Measurements from ENCODE around the gene ITGAD. TPM values are rescaled to one million over a fixed set of nuclear protein-coding genes. Genes with fewer than 3 reads are reported as not detected.

ITGAD gene
- total and polyA plus RNA-seq, 4 donors = 0.04 to 3.6 (median 2.1) TPM

DNA sequence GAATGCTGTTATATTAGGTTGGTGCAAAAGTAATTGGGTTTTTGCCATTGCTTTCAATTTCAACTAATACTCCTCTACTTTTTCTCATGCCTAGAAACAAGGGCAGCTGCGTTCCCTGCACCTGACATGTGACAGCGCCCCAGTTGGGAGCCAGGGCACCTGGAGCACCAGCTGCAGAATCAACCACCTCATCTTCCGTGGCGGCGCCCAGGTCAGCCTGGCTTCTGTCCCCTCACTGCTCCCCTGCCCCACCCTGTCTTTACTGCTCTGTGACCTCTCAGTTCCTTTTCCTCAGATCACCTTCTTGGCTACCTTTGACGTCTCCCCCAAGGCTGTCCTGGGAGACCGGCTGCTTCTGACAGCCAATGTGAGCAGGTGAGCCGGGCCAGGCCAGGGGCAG is 16.4 kb upstream of the ITGAD start:
- H3K27me3 ChIP-seq (ENCODE audit: control insufficient read depth in 4 of 4, insufficient read depth in 4 of 4, low read length in 3 of 4) = no peaks in the 10 kb centered on the region
- no peak for DNase-seq (ENCODE audit: low spot score)
- TF ChIP-seq, protein P1, sequence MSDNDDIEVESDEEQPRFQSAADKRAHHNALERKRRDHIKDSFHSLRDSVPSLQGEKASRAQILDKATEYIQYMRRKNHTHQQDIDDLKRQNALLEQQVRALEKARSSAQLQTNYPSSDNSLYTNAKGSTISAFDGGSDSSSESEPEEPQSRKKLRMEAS (IDR thresholded peaks at IDR 0.05) = no peak
- TF ChIP-seq RAD21 (IDR thresholded peaks at IDR 0.05) (no peak), YY1 (IDR thresholded peaks at IDR 0.05) (no peak), JUND (IDR thresholded peaks at IDR 0.05) (no peak), SP1 (IDR thresholded peaks at IDR 0.05) (no peak), NR2F2 (IDR thresholded peaks at IDR 0.05) (no peak), GABPA (IDR thresholded peaks at IDR 0.05 in 1 of 2, conservative IDR thresholded peaks at IDR 0.05 in 1 of 2) (no peak)
- TF ChIP-seq, protein P2, sequence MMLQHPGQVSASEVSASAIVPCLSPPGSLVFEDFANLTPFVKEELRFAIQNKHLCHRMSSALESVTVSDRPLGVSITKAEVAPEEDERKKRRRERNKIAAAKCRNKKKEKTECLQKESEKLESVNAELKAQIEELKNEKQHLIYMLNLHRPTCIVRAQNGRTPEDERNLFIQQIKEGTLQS (IDR thresholded peaks at IDR 0.05) = no peak
- no peaks in the 10 kb centered on the region for H3K4me1 ChIP-seq (ENCODE audit: control insufficient read depth in 4 of 4, insufficient read depth in 4 of 4, low read length in 3 of 4)
- no peak overlapping the region for H3K27ac ChIP-seq (ENCODE audit: low read depth in 1 of 2, low read length in 2 of 2)
- no peak overlapping the region for H3K9ac ChIP-seq (ENCODE audit: low read depth in 1 of 2, low read length in 2 of 2)
- H3K9me3 ChIP-seq (ENCODE audit: control insufficient read depth in 4 of 4, low read length in 3 of 4) = peaks cover 0 to 6% (median under 1%) of the 10 kb centered on the region in 4 donors
- no peak overlapping the region for H3K4me3 ChIP-seq (ENCODE audit: low read depth in 1 of 3, low read length in 3 of 3)
- no peaks in the 10 kb centered on the region for H3K36me3 ChIP-seq (ENCODE audit: control insufficient read depth in 4 of 4, insufficient read depth in 3 of 4, low read depth in 1 of 4, low read length in 3 of 4)
- 86% methylated on average over 8 of the region's 8 CpGs for WGBS

DNA sequence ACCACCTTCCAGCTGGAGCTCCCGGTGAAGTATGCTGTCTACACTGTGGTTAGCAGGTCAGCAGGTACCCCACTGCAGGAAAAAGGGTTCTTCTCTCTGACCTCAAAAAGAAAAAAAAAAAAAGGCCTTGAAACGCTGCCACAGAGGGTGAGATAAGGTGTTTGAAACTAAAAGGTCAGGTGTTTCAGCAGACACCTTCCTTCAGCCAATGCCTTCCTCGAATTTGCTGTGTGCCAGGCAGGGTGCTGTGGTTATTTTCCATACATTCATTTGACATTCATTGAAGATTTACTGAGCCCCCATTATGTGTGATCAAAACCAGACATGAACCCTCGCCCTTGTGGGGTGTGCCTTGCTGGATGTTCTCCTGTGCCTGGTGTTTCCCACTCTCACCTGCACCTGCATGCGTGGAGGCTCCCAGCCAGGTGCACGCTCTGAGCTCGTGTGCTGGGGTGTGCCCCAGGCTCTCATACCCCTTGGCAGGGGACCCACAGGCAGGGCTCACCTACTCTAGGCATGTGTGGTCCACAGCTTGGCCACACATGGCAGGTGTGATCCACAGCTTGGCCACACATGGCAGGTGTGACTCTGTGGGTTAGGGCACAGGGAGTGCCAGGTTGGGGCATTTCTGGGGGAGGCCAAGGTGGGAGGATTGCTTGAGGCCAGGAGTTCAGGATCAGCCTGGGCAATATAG is 15.8 kb upstream of the ITGAD start:
- DNase-seq (ENCODE audit: low spot score) = no peak
- Histone ChIP-seq H3K27me3 (ENCODE audit: control insufficient read depth in 4 of 4, insufficient read depth in 4 of 4, low read length in 3 of 4) (no peaks in the 10 kb centered on the region), H3K9me3 (ENCODE audit: control insufficient read depth in 4 of 4, low read length in 3 of 4) (peaks cover 0 to 6% (median under 1%) of the 10 kb centered on the region in 4 donors), H3K36me3 (ENCODE audit: control insufficient read depth in 4 of 4, insufficient read depth in 3 of 4, low read depth in 1 of 4, low read length in 3 of 4) (no peaks in the 10 kb centered on the region), H3K4me3 (ENCODE audit: low read depth in 1 of 3, low read length in 3 of 3) (no peak overlapping the region), H3K4me1 (ENCODE audit: control insufficient read depth in 4 of 4, insufficient read depth in 4 of 4, low read length in 3 of 4) (no peaks in the 10 kb centered on the region), H3K27ac (ENCODE audit: low read depth in 1 of 2, low read length in 2 of 2) (no peak overlapping the region), H3K9ac (ENCODE audit: low read depth in 1 of 2, low read length in 2 of 2) (no peak overlapping the region)
- no peak for TF ChIP-seq FOXA1 (IDR thresholded peaks at IDR 0.05)
- TF ChIP-seq, protein P2 (IDR thresholded peaks at IDR 0.05) = no peak
- TF ChIP-seq FOXA2 (IDR thresholded peaks at IDR 0.05) = no peak
- TF ChIP-seq HNF4G (IDR thresholded peaks at IDR 0.05) = no peak
- no peak for TF ChIP-seq RXRA (IDR thresholded peaks at IDR 0.05)
- no peak for TF ChIP-seq YY1 (IDR thresholded peaks at IDR 0.05)
- TF ChIP-seq GABPA (IDR thresholded peaks at IDR 0.05 in 1 of 2, conservative IDR thresholded peaks at IDR 0.05 in 1 of 2) = no peak
- 76% methylated on average over 7 of the region's 7 CpGs for WGBS

DNA sequence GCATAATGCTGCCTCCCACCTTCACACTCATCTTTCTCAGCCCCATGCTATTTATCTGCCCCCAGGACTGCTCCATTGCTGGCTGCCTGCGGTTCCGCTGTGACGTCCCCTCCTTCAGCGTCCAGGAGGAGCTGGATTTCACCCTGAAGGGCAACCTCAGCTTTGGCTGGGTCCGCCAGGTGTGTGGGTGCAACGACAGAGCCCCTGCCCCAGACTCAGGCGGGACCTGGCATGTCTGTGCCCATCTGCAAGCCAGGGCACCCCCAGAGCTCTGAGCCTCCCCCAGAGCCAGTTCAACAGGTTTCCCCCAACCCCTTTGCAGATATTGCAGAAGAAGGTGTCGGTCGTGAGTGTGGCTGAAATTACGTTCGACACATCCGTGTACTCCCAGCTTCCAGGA is 12.9 kb upstream of the ITGAD start:
- Histone ChIP-seq H3K4me3 (ENCODE audit: low read depth in 1 of 3, low read length in 3 of 3) (no peak overlapping the region), H3K36me3 (ENCODE audit: control insufficient read depth in 4 of 4, insufficient read depth in 3 of 4, low read depth in 1 of 4, low read length in 3 of 4) (no peaks in the 10 kb centered on the region), H3K9me3 (ENCODE audit: control insufficient read depth in 4 of 4, low read length in 3 of 4) (peaks cover 0 to 5% (median under 1%) of the 10 kb centered on the region in 4 donors), H3K4me1 (ENCODE audit: control insufficient read depth in 4 of 4, insufficient read depth in 4 of 4, low read length in 3 of 4) (peaks cover 0 to 3% (median 0%) of the 10 kb centered on the region in 4 donors), H3K27ac (ENCODE audit: low read depth in 1 of 2, low read length in 2 of 2) (no peak overlapping the region), H3K27me3 (ENCODE audit: control insufficient read depth in 4 of 4, insufficient read depth in 4 of 4, low read length in 3 of 4) (no peaks in the 10 kb centered on the region), H3K9ac (ENCODE audit: low read depth in 1 of 2, low read length in 2 of 2) (no peak overlapping the region)
- DNase-seq (ENCODE audit: low spot score) = no peak
- 88% methylated on average over 12 of the region's 12 CpGs for WGBS
- no peak for TF ChIP-seq YY1 (IDR thresholded peaks at IDR 0.05)
- no peak for TF ChIP-seq RXRA (IDR thresholded peaks at IDR 0.05)
- TF ChIP-seq, protein P3, sequence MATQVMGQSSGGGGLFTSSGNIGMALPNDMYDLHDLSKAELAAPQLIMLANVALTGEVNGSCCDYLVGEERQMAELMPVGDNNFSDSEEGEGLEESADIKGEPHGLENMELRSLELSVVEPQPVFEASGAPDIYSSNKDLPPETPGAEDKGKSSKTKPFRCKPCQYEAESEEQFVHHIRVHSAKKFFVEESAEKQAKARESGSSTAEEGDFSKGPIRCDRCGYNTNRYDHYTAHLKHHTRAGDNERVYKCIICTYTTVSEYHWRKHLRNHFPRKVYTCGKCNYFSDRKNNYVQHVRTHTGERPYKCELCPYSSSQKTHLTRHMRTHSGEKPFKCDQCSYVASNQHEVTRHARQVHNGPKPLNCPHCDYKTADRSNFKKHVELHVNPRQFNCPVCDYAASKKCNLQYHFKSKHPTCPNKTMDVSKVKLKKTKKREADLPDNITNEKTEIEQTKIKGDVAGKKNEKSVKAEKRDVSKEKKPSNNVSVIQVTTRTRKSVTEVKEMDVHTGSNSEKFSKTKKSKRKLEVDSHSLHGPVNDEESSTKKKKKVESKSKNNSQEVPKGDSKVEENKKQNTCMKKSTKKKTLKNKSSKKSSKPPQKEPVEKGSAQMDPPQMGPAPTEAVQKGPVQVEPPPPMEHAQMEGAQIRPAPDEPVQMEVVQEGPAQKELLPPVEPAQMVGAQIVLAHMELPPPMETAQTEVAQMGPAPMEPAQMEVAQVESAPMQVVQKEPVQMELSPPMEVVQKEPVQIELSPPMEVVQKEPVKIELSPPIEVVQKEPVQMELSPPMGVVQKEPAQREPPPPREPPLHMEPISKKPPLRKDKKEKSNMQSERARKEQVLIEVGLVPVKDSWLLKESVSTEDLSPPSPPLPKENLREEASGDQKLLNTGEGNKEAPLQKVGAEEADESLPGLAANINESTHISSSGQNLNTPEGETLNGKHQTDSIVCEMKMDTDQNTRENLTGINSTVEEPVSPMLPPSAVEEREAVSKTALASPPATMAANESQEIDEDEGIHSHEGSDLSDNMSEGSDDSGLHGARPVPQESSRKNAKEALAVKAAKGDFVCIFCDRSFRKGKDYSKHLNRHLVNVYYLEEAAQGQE (IDR thresholded peaks at IDR 0.05) = no peak
- no peak for TF ChIP-seq GABPA (IDR thresholded peaks at IDR 0.05 in 1 of 2, conservative IDR thresholded peaks at IDR 0.05 in 1 of 2)
- TF ChIP-seq FOXA1 (IDR thresholded peaks at IDR 0.05) = no peak
- TF ChIP-seq FOXA2 (IDR thresholded peaks at IDR 0.05) = no peak
- no peak for TF ChIP-seq SP1 (IDR thresholded peaks at IDR 0.05)
- TF ChIP-seq HNF4G (IDR thresholded peaks at IDR 0.05) = no peak
- TF ChIP-seq, protein P1 (IDR thresholded peaks at IDR 0.05) = no peak
- TF ChIP-seq, protein P2 (IDR thresholded peaks at IDR 0.05) = no peak
- no peak for TF ChIP-seq TAF1 (conservative IDR thresholded peaks at IDR 0.05)
- no peak for TF ChIP-seq HNF4A (conservative IDR thresholded peaks at IDR 0.05)
- TF ChIP-seq RAD21 (IDR thresholded peaks at IDR 0.05) = no peak
- no peak for TF ChIP-seq NR2F2 (IDR thresholded peaks at IDR 0.05)
- TF ChIP-seq, protein P4, sequence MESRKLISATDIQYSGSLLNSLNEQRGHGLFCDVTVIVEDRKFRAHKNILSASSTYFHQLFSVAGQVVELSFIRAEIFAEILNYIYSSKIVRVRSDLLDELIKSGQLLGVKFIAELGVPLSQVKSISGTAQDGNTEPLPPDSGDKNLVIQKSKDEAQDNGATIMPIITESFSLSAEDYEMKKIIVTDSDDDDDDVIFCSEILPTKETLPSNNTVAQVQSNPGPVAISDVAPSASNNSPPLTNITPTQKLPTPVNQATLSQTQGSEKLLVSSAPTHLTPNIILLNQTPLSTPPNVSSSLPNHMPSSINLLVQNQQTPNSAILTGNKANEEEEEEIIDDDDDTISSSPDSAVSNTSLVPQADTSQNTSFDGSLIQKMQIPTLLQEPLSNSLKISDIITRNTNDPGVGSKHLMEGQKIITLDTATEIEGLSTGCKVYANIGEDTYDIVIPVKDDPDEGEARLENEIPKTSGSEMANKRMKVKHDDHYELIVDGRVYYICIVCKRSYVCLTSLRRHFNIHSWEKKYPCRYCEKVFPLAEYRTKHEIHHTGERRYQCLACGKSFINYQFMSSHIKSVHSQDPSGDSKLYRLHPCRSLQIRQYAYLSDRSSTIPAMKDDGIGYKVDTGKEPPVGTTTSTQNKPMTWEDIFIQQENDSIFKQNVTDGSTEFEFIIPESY (IDR thresholded peaks at IDR 0.05) = no peak
- no peak for TF ChIP-seq JUND (IDR thresholded peaks at IDR 0.05)
- TF ChIP-seq EGR1 (IDR thresholded peaks at IDR 0.05; ENCODE audit: low read depth in 2 of 2) = no peak
